HG02840 (cell line): ENCODE results near the gene LRRC3.

ENCODE experiments used
- ATAC-seq: cut with Tn5 transposase; IDR thresholded peaks from one replicate; pipeline ENCODE4 v1.9.1; 2021; ENCODE audit warnings: mild to moderate bottlenecking, moderate library complexity, moderate number of reproducible peaks; ENCODE audit not compliant: unreplicated experiment, low FRiP score

LRRC3 gene

GRCh38 chr21:44455524-44456213 lies 359 bp downstream of the LRRC3 start:
- no peak for ATAC-seq

DNA sequence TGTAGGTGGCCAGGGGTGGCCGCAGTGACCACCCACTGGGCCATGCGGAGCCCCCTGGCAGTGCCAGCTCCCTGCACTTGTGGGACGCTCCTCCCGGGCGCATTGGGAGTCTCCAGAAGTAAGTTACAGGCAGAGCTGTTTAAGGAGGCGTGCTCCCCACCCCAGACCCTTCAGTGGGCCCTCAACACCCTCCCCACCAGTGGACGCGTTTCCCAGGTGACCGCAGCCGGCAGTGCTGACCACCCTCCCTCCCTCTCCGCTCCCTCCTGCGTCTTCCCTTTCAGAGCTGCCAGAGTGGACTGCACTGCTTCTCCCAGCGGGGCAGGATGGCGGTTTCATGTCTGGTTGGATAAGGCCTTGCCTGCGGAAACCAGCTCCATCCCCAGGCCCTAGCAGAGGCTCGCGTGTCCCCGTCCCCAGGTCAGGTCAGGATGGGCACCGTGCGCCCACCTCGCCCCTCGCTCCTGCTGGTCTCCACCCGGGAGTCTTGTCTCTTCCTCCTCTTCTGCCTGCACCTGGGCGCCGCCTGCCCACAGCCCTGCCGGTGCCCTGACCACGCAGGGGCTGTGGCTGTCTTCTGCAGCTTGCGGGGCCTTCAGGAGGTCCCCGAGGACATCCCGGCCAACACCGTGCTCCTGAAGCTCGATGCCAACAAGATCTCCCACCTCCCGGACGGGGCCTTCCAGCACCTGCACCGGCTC lies 1.1 kb downstream of the LRRC3 start:
- no peak for ATAC-seq

DNA sequence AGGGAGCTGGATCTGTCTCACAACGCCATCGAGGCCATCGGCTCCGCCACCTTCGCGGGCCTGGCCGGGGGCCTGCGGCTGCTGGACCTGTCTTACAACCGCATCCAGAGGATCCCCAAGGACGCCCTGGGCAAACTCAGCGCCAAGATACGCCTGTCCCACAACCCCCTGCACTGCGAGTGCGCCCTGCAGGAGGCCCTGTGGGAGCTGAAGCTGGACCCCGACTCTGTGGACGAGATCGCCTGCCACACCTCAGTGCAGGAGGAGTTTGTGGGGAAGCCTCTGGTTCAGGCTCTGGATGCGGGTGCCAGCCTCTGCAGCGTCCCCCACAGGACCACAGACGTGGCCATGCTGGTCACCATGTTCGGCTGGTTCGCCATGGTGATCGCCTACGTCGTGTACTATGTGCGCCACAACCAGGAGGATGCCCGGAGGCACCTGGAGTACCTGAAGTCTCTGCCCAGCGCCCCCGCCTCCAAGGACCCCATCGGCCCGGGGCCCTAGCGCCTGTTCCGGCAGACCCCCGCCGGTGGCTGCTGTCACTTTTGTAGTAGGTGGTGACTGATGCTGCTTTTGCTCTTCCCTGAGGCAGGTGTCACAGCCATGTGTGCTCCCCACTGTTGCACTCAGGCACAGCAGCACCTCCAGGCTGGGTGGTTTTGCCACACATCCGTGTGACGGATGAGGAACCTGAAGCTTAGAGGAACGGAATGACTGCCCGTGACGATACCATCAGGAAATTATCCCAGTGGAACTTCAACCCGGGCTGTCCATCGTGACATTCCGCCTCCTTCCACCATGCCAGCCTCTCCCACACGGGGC lies 1.8 kb downstream of the LRRC3 start:
- no peak for ATAC-seq

DNA sequence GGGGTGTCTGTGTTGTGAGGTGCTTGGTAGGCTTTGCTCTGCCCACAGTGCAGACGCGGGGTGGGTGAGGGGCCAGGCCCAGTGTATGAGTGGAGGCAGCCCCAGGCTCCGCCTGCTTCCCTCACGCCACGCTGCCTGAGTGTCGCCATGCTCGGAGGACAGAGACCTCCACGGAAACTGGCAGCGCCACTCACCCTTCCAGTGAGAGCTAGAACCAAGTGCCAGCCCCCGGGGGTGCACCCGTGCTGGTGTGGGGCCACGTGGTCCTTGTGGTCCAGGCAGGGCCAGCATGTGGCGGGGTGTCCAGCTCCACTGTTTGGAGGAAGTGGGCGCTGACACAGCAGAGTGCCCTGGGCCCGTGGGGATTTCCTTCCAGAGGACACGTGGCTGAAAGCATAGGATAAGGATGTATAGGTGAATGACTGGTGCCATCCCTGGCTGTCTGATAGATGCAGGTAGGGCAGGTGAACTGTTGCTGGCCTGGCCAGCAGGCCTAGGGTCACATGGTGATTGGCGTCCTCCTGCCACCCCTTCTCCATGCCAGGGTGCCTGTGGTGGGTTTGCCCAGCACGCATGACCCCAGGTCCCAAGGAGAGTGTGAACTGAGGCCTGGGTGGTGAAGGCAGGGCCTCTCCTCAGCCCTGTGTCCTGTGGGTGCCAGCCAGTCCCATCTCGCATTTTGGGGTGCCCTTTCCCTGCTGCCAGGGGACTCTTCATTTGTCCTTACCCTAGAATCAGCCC lies 3.8 kb downstream of the LRRC3 start:
- ATAC-seq = no peak

- ATAC-seq = no peak
Observed at GRCh38 chr21:44459712-44460440, 4.6 kb downstream of the LRRC3 start.

GRCh38 chr21:44460441-44460755 lies 5.1 kb downstream of the LRRC3 start:
- ATAC-seq = no peak

DNA sequence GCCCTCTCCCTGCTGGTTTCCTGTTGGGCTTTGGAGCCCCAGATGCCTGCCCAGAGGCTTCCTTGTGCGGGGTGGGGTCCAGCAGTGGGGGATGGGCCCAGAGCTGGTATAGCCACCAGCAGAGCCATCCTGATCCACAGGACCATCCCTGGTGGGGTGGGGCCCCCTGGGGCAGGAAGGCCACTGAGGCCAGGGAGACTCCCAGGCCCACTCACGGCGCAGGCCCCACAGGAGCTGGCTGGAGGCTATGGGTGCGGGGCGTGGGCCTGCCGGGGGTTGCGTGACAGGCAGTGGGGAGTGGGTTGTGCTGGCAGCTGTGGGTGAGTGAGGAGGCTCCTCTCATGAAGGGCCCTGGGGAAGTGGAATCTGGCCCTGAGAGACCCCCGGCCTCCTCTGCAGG lies 5.7 kb downstream of the LRRC3 start:
- no peak for ATAC-seq

DNA sequence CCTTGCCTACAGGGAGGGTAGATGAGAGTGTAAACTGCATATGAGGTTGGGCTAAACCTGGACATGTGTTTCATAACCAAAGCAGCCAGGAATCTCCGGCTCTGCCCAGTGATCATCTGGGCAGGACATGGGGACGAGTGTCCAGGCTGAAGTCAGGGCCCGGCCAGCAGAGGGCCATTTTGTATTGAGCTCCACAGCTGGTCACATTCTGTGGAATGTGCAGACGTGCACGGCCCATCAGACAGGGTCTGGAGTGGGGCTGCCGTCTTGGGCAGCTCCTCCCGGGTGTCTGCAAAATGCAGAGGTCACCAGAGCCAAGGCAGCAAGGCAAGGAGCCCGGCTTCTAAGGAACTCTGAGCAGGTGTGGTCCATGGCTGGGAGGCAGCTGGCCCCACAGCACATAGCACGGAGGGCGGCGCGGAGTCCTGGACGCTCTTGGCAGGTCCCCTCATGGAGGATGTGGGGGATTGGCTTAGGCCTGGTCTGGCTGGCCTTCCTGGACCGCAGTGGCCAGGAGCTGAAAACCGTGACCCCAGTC lies 6.2 kb downstream of the LRRC3 start:
- ATAC-seq = no peak

DNA sequence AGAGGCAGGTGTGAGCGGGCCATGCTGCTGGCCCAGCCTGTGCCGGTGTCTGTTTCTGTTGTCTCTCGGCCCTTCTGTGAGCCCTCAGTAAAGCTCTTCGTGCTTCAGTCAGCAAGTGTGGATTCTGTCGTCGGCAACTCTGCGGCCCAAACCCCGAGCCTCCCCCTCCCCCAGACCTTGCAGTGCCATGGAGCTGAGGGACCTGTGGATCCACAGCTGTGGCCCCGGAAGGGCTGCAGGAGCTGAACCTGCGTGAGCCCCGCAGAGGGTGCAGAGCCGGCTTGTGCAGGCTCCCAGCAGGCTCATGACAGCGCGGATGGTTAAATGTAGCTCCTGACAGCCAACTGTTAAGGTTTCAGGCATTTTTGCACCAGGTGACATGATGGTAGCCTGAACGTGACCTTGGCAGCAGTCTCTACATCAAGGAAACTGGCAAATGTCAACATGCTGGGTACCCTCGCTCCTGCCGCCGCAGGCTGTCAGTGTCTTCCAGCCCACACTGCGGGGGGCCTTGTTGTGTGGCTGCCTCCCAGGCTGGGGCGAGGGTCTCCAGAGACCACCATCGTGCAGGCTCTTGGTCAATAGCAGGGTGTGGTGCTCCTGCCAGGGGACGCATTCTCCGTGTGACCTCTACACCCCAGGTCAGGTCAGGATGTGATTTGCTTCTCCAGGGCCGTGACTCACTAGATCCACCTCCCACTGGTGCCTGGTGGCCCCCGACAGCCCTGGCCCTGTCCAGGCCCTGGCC lies 7.0 kb downstream of the LRRC3 start:
- no peak for ATAC-seq

GRCh38 chr21:44462834-44463200 lies 7.5 kb downstream of the LRRC3 start:
- ATAC-seq = no peak

GRCh38 chr21:44463724-44464123 lies 8.4 kb downstream of the LRRC3 start:
- no peak for ATAC-seq

DNA sequence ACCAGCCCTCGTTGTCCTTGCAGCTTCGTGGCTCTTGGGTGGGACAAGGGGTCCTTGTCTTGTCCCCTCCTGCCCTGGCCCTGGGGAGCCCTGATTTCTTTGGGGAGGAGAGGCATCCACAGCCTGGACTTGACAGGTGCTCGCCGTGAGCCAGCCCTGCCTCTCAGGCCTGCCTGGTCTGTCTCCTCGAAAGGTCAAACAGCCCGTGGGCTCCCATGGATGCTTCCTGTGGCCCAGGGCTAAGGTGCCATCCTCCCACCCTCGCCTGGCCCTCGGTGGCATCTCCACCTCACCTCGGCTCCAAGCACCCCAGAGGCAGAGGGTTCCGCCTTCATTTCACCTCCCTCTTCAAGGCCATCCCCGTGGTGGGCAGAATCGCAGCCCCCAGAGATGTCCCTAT lies 9.0 kb downstream of the LRRC3 start:
- ATAC-seq = no peak

DNA sequence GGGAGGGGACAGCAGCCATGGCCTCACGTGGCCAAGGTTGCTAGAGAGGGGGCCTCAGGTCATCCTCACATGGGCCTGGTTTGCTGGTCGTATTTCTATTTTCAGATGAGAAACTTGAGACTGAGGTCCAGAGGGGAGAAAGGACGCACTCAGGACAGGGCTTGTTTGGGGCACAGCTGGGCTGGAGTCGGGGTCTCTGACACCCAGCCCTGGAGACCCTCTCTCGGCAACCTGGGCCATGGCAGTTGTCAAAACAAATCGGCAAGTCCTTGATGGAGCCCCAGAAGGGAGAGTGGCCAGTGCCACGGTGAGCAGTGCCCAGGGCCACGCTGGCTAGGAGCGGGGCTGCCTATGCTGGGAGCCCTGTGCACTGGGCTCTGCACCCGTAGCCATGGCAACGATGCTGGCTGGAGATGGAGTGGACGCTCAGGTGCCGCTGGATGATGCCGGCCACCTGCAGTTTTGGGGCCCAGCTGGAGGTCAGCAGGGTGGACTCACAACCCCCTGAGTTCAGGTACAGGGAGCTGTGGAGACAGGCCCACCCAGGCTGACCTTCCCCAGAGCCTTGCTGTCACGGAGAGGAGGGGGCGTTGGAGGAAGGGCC lies 11.1 kb downstream of the LRRC3 start:
- no peak for ATAC-seq

GRCh38 chr21:44466996-44467858 lies 11.9 kb downstream of the LRRC3 start:
- no peak for ATAC-seq

GRCh38 chr21:44467859-44468195 lies 12.5 kb downstream of the LRRC3 start:
- no peak for ATAC-seq

DNA sequence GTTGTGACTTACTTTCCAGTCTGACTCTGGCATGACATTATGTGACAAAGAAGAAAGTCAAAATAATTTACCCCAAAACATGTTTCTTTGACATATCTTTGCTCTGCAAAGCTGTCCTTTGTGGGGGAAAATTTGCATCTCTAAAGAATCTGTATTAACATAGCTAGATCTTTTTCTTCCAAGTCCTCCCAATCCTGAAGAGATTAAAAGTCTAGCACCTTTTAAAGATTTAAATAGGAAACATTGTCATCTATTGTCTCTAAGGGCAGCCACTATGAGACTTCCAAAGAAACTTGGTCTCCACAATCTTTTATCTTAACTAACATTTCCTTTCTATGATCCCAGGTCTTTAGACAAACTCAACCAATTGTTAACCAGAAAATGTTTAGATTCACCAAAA lies 16.0 kb downstream of the LRRC3 start:
- ATAC-seq = no peak

GRCh38 chr21:44471996-44472395 lies 16.7 kb downstream of the LRRC3 start:
- no peak for ATAC-seq

DNA sequence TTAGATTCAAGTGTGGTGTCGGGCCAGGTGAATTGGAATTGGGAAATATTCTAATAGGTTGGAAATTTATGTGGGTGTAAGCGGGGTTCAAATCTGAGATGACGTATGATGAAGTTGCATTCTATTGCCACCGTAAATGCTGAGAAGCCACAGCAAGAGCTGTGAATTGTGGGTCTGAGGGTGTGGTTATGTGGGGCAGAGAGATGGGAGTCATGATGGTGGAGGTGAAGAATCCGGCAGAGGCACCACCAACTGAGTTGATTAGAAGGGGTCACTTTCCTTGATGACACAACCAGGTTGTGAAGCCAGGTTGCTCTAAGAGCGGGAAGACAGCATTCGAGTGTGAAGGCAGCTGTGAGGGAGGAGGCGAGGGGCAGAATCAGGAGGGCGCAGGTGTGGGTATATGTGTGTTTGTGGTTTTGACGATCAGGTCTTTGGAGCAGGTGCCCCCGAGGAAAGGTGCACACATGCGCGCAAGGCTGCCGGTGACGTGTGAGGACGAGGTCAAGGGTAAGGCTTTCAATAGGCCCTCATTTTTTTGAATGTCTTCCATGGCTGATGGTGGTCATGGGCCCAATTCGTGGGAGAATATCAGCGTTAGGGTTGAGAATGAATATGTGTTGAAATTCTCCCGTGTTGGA lies 18.7 kb downstream of the LRRC3 start:
- no peak for ATAC-seq
